GM19023 (cell line): ENCODE results near the gene BMPER.
"Not testable (repeated sequence)": the region's sequence is repeated elsewhere in the genome, so short reads cannot be mapped to it uniquely, and the experiment has no call there.

Experiments used
- ATAC-seq: cut with Tn5 transposase; IDR thresholded peaks from one replicate; pipeline ENCODE4 v1.9.1; 2021; ENCODE audit warnings: mild to moderate bottlenecking, moderate library complexity; ENCODE audit not compliant: unreplicated experiment

Gene BMPER

DNA sequence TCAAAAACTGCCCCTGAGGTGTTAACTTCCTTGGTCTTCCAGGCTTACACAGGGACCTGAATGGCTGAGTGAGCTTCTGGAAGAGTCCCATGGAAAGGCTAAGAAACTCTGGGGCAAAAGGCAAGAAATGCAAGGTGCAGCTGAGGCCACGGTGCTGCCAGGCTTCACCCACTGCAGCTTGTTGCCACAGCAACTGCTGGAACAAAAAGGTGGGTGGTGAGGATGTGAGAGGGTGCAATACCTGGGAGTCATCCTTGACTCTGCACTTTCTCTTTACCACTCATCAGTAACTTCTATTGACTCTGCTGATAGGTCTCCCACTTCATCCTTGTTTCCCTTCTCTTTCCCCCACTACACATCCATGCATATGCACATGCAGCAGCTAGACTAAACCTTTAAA, 258.6 kb downstream of the BMPER start:
- no peak for ATAC-seq

DNA sequence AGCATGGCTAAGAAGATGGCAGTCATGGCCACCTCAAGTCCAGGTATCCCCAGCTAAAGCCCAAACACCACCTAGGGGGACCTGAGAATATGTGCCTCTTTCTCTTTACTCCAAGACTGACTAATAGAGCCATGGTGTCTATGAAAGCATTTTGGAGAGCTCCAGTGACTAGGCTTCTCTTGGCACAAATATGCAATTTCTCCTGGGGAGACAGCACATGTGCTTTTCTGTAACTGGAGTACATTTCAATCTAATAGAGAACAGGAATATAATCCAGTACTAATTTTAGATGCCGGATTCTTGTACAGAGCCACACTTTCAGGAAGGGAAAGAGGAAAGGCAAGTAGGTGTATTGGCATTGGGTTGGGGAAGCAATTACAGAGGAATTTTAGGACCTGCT, 260.1 kb downstream of the BMPER start:
- no peak for ATAC-seq

DNA sequence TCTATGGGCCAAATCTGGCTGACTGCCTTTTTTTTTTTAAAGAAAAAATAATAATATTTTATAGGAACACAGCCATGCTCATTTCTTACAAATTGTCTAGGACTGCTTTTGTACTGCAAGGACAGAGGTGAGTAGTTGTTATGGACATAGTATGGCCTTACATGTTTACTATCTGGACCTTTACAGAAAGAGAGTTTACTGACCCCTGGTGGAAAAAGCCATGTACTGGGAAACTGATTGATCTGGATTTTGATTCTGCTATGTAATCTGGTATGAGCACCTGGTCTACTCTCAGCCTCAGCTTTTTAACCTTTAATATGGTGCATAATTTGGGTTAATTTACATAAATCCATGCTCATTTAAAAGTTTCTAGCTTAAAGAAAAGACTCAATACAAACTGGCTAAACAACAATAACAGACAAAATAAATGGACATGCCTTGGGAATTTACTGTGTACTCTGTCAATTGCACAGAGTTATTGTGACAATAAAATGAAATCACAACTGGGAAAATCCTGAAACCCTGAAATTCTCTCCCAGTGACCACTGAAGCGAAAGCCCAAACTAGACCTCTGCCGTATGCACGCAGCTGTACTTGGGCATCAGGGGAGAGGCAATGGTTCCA, 260.7 kb downstream of the BMPER start:
- ATAC-seq = no peak

DNA sequence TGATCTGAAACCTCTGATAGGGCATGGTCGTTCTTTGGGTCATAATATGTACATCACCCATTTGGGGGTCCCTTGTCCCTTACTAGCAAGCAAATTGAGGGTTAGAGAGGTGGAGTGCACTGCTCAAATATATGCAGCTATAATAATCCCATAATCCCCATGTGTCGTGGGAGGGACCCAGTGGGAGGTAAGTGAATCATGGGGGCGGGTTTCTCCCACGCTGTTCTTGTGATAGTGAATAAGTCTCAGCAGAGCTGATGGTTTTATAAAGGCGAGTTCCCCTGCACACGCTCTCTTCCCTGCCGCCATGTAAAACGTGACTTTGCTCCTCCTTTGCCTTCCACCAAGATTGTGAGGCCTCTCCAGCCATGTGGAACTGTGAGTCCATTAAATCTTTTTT, 262.7 kb downstream of the BMPER start:
- ATAC-seq = no peak

DNA sequence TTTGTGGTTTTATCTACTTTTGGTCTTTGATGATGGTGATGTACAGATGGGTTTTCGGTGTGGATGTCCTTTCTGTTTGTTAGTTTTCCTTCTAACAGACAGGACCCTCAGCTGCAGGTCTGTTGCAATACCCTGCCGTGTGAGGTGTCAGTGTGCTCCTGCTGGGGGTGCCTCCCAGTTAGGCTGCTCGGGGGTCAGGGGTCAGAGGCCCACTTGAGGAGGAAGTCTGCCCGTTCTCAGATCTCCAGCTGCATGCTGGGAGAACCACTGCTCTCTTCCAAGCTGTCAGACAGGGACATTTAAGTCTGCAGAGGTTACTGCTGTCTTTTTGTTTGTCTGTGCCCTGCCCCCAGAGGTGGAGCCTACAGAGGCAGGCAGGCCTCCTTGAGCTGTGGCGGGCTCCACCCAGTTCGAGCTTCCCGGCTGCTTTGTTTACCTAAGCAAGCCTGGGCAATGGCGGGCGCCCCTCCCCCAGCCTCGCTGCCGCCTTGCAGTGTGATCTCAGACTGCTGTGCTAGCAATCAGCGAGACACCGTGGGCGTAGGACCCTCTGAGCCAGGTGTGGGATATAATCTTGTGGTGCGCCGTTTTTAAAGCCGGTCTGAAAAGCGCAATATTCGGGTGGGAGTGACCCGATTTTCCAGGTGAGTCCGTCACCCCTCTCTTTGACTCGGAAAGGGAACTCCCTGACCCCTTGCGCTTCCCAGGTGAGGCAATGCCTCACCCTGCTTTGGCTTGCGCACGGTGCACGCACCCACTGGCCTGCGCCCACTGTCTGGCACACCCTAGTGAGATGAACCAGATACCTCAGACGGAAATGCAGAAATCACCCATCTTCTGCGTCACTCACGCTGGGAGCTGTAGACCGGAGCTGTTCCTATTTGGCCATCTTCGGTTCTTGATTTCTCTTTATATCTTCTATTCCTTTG, 269.6 kb downstream of the BMPER start:
- not testable (repeated sequence) for ATAC-seq

DNA sequence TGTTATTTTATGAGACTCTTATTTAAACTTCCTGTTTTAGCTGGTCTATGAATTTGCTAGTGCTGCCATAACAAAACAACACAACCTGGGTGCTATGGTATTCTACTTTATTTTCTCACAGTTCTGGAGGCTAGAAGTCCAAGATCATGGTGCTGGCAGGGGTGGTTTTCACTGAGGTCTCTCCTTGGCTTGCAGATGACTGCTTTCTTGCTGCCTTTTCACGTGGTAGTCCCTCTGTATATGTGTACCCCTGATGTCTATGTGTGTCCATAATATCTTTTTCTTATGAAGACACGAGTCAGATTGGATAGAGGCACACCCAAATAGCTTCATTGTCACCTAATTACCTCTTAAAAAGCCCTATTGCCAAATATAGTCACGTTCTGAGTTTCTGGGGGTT, 270.5 kb downstream of the BMPER start:
- ATAC-seq = no peak

DNA sequence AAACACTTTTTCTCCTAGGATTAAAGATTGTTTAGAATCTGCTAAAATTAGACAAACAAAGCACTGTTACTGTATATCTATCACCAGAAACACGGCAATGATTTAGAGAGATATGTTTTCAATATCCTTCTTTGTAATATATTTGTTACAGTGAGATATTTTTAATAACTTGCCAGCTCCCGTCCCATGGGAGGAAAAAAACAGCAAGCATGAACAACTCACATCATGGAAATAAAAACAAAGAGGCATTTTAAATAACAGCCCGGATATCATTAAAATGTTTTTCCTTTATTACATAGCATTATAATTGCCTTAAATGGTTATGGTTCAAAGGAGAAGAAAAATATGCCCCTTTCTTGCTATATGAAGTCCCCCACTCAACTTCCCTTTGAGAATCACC, 272.1 kb downstream of the BMPER start:
- ATAC-seq = no peak

DNA sequence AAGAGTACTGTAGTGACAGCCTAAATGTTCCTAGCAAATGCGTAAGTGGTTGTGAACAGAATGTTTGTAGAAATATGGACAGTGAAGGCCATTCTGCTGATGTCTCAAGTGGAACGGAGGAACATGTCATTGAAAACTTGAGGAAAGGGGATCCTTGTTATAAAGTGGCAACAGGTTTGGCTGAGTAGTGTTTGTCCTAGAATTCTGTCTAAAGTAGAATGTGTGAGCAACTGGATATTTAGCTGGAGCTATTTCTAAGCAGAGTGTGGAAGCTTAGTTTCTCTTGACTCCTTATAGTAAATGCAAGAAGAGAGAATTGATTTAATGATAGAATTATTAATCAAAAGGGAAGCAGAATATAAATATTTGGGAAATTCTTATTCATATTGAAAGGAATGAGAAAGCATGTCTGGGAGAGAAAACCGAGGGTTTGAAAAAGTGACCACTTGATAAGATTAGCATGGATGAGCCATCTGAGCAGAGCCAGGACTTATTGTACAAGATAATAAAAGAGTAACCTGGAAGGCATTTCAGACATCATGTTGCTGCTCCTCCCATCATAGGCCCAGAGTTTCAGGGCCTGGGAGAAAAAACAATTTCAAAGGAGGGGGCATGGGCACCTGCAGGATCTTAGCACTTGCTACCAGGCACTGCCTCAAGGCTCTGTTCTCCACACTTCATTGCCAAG, 276.1 kb downstream of the BMPER start:
- no peak for ATAC-seq

DNA sequence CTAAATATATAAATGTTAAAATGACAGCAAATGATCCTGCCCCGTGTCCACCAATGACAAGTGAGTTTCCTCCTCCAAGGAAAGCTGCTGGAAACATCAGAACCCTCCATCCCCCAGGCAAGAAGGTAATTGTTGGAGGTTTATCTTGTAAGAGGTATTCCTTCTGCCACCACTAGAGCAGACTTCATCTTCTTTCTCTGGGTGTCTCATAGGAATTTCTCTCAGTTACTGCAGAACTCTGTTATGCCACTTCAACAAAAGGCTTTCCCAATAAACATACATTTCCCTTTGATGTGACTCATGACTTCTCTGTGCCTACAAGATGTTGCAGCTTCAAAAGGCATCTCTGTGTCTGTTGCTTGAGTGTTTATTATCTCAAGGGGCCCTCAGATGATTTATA, 279.1 kb downstream of the BMPER start:
- no peak for ATAC-seq

DNA sequence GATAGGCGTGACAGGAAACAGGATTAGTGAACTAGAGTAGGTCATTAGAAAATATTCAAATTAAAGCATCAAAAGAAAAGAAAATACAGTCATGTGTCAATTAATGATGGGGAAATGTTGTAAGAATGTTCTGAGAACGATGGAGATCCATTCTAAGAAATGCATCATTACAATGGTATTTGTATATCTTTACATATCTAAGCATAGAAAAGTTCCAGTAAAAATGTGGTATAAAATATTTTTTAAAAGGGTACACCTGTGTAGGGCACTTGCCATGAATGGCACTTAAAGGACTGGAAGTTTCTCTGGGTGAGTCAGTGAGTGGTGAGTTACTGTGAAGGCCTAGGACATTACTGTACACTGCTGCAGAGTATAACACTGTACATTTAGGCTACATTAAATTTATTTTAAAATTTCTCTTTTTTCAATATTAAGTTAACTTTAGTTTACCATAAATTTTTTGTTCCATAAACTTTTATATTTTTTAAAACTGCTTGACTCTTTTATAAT, 282.5 kb downstream of the BMPER start:
- ATAC-seq = no peak

DNA sequence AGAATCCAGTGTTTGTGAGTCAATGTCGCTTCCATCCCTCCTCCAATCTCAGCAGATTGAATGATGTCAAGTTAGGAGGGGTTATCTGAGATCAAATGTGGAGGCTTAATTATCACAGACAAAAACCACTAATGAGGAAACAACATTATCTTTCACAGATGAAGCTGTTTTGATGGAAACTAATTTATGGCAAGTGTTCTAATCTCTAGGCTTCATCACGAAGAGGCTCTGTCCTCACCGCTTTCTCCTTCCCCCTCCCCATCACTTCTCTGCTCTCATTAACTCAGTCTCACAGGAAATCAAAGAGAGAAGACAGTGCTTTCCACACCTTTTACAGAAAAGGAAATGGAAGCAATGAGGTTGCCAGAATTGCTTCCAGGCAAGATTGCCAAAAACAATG, 283.7 kb downstream of the BMPER start:
- ATAC-seq = no peak

DNA sequence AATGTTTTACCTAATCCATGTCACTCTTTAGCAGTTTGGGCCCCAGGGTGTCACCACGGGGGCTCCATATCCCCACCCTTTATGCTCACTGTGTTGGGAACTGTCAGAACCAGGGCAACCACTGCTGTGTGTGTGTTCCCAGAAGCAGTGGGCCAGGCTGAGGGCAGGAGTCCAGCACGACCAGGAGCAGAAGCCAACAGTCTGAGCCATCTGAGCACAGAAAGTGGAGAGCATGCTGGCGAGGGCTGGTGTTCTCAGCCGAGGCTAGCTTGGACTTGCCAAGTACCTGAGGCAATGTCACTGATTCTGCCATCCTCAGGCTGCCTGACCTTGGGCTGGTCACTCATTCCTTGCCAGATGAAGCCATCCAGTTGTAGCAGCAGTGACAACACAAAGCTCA, 285.0 kb downstream of the BMPER start:
- no peak for ATAC-seq

DNA sequence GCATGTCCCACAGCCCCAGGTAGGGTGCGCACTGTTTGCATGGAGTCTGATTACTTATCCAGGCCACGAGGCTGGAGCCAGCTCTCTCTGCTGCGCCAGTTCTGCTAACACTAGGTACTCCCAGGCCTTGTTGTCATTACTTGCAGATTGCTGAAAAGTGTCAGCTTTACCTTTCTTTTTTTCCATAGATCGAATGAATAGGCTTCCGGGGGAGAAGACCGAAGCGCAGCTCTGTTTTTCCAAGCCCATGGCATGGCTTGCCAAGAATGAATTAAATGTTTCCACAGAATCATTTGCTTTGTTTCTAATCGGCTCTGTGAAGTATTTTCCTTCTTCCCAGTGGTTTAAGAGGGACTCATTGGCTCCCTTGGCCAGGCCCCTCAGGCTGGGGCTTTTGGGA, 285.8 kb downstream of the BMPER start:
- ATAC-seq = no peak

DNA sequence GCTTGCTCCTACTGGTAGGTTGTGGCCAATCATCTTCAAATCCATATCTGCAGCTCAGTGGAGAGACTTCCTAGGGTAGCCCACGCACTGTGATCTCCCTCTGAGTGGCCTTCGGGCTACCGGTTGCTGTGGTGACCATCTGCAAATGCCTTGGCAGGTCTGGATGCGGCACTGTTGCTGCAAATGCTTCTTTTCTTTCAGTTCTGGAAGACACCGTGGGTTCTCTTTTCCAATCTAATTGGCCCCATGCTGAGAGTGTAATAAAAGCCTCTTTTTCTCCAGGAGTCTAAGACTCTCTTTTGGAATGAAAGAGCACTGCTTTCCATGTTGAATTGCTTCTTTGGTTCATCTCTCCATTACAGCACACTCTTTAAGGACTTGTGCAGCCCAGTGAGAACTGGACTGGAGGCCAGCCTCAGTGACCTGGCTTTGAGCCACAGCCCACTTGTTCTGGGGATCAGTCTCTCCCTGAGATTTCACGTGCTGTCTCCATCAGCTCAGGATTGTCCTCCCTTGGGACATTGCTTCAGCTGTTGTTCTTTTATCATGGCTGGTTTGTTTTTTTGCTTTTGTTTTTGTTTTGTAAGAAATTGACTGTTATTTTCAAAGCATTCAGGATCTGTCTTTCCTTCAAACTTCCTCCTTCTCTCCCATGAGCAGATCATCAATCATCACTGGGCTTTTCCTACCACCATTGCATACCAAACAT, 286.6 kb downstream of the BMPER start:
- no peak for ATAC-seq

DNA sequence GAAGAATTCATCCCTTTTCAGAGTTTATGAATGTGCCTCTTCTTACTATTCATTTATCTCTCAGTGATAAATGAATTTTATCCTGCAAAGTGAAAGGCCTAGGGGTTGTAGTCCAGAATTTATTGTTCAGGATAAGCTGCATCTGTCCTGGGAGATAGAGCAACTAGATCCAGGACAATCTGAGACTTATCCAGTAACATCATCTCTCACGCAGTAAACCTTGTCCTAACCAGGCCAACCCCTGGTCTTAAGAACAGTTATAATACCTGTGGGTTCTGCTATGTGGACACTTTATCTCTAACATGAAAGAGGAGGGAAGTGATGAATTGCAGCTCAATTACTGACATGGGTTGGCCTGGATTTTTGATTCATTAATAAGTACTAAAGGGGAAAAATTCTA, 287.6 kb downstream of the BMPER start:
- ATAC-seq = no peak

DNA sequence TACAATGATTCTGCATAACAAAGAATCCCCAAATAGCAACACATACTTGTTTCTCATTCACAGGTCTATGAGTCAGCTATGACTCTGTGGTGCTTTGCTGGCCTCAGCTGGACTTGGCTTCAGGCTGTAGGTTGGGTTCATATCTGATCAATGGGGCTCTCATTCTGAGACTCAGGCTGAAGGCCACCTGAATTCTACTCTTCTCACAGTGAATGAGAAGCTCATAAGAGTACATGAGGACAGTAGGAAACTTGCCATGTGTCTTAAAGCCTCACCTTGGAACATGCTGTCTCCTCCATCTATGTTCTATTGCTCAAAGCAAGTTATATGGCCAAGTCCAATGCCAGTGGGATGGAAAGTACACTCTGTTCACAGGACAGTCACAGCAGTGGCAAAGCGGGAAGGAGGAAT, 292.9 kb downstream of the BMPER start:
- ATAC-seq = no peak
